PFSK-1 (cell line): ENCODE results near the gene FURIN.

ENCODE experiments used
- POLR2AphosphoS5 ChIP-seq: IDR thresholded peaks from 2 replicates; pipeline ENCODE4 v1.6.1; 2012; ENCODE audit warnings: low read depth, mild to moderate bottlenecking, control low read depth, low read length, moderate library complexity
- TAF1 ChIP-seq: IDR thresholded peaks from 2 replicates; pipeline ENCODE4 v1.6.1; 2012; ENCODE audit warnings: low read length, control low read depth, borderline replicate concordance; ENCODE audit not compliant: insufficient read depth
- TF ChIP-seq, protein P1 (sequence below), 2 experiments: IDR thresholded peaks; 2 replicates each; pipeline versions ENCODE4 v1.6.1 to v1.8.0; 2011 to 2012; ENCODE audit warnings: low read depth in 2 of 2, low read length in 2 of 2, control low read depth in 1 of 2, inconsistent platforms in 1 of 2, mild to moderate bottlenecking in 1 of 2, moderate library complexity in 1 of 2; ENCODE audit not compliant: insufficient read depth in 1 of 2

DNA sequence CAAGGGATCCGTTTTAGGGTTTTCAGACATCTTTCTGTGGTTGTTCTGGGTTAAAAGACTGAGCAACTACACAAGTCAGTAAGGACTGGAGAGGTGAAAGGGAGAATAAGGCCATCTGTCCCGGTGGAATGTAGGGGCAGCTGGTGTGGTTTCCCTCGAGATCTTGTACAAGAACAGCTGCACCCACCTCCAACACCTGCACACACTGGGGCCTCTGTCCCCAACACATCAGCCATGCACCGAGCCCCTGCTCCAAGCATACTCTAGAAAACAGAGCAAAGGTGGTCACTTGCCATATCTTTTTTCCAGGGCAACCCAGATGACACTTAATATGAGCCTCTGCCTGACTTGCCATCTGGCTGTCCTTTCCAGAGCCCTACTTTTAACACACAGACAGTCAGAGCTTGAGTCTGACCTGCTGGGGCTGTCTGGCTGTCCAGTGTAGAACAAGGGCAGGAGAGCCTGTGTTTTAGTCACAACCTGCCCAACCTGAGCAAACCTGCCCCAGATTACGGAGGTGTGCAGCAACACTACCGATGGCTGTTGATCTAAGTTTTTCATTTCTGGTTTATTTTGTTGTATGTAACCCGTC is 46.9 kb downstream of the FURIN start:
- TF ChIP-seq, protein P1, sequence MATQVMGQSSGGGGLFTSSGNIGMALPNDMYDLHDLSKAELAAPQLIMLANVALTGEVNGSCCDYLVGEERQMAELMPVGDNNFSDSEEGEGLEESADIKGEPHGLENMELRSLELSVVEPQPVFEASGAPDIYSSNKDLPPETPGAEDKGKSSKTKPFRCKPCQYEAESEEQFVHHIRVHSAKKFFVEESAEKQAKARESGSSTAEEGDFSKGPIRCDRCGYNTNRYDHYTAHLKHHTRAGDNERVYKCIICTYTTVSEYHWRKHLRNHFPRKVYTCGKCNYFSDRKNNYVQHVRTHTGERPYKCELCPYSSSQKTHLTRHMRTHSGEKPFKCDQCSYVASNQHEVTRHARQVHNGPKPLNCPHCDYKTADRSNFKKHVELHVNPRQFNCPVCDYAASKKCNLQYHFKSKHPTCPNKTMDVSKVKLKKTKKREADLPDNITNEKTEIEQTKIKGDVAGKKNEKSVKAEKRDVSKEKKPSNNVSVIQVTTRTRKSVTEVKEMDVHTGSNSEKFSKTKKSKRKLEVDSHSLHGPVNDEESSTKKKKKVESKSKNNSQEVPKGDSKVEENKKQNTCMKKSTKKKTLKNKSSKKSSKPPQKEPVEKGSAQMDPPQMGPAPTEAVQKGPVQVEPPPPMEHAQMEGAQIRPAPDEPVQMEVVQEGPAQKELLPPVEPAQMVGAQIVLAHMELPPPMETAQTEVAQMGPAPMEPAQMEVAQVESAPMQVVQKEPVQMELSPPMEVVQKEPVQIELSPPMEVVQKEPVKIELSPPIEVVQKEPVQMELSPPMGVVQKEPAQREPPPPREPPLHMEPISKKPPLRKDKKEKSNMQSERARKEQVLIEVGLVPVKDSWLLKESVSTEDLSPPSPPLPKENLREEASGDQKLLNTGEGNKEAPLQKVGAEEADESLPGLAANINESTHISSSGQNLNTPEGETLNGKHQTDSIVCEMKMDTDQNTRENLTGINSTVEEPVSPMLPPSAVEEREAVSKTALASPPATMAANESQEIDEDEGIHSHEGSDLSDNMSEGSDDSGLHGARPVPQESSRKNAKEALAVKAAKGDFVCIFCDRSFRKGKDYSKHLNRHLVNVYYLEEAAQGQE (IDR thresholded peaks at IDR 0.05; ENCODE audit: insufficient read depth in 1 of 2, low read depth in 2 of 2, low read length in 2 of 2): no peak
- TF ChIP-seq TAF1: no peak
- no peak for TF ChIP-seq POLR2AphosphoS5
